MCF 10A (cell line): ENCODE measurements around the gene CCDC154. TPM values are rescaled to one million over a fixed set of nuclear protein-coding genes. Genes with fewer than 3 reads are reported as not detected.

ENCODE experiments used
- BruUV-seq: library from RNA; stranded (reverse); fragments of 400-500 nt; replicated peaks from 2 replicates; lab custom pipeline; 2021; lab: Mats Ljungman, UMichigan
- CTCF ChIA-PET: fragments of 300-600 bp; sonication (Branson Sonifier 250); formaldehyde crosslinking; extraction: SDS; loops from one replicate; lab custom pipeline; 2021; ENCODE audit warnings: antibody characterized with exemption, inconsistent platforms; lab: Yijun Ruan, JAX
- POLR2A ChIA-PET: fragments of 300-600, 350-650 bp; sonication (Branson Sonifier 250); formaldehyde crosslinking; extraction: SDS; loops from one replicate; lab custom pipeline; 2020; ENCODE audit warnings: antibody characterized with exemption, inconsistent platforms; lab: Yijun Ruan, JAX
- DNase-seq: peaks from one replicate; pipeline ENCODE4 v3.0.0-alpha.2; 2018; ENCODE audit not compliant: unreplicated experiment
- H3K27ac Mint-ChIP-seq: one replicate; pipeline ENCODE4 v1.8.0; 2022; ENCODE audit warnings: mild to moderate bottlenecking, low read depth, mixed read lengths; ENCODE audit not compliant: unreplicated experiment
- H3K27me3 Mint-ChIP-seq: one replicate; pipeline ENCODE4 v1.8.0; 2022; ENCODE audit warnings: mixed read lengths; ENCODE audit not compliant: insufficient read depth, unreplicated experiment
- H3K36me3 Mint-ChIP-seq: one replicate; pipeline ENCODE4 v1.8.0; 2022; ENCODE audit warnings: mild to moderate bottlenecking, moderate library complexity, mixed read lengths; ENCODE audit not compliant: insufficient read depth, unreplicated experiment
- H3K4me1 Mint-ChIP-seq: one replicate; pipeline ENCODE4 v1.8.0; 2022; ENCODE audit warnings: mixed read lengths; ENCODE audit not compliant: insufficient read depth, unreplicated experiment
- H3K4me3 Mint-ChIP-seq: one replicate; pipeline ENCODE4 v1.8.0; 2022; ENCODE audit warnings: mild to moderate bottlenecking, moderate library complexity, mixed read lengths; ENCODE audit not compliant: unreplicated experiment
- H3K9me3 Mint-ChIP-seq: one replicate; pipeline ENCODE4 v1.8.0; 2022; ENCODE audit warnings: mixed read lengths; ENCODE audit not compliant: unreplicated experiment
- intact Hi-C: fragments of 100-400 bp; cut with micrococcal nuclease; formaldehyde crosslinking; loops from 2 replicates; pipeline ENCODE4 v1.14.1; 2022
- total RNA-seq: library from RNA; stranded (reverse); gene quantifications from 2 replicates; pipeline ENCODE4 v1.2.3, GENCODE V29; 2022
- TF ChIP-seq, protein P1 (sequence below): fragments of 200-600 bp; IDR thresholded peaks from one replicate; pipeline ENCODE4 v1.8.0; 2022; ENCODE audit warnings: antibody characterized with exemption, mild to moderate bottlenecking; ENCODE audit not compliant: unreplicated experiment

The CCDC154 gene
- total RNA-seq, 1 experiment from 2014 or later, result 0.28 TPM

DNA sequence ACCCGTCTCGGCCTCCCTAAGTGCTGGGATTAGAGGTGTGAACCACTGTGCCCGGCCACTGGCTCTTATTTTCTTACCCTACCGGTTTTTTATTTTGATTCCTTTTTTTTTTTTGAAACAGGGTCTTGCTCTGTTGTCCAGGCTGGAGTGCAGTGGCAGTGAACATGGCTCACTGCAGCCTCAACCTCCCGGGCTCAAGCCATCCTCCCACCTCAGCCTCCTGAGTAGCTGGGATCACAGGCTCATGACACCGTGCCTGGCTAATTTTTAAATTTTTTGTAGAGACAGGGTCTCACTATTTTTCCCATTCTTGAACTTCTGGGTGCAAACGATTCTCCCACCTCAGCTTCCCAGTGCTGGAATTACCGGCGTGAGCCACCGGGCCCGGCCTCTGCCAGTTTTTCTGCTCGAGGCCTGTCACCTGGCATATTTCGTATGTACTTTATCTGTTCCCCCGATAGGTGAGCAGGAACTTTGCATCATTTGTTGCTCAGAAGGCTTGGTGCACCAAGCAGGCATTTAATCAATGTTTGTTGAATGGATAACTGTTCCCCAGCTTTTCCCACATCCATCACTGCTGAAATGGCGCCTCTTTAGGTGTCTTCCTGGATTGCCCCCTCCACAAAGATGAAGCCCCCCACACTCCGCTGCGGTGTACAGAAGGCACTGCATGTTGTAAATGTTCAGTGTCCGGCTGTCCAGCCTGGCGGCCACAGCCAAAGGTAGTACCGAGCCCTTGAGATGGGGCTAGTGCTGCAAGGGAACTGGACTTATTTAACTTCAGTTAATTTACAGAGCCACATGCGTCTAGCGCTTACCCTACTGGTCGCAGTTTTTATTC lies 47.9 kb upstream of the CCDC154 start:
- BruUV-seq, result TSS peak; percentile 93
- no peaks in the 10 kb centered on the region for H3K9me3 Mint-ChIP-seq
- intact Hi-C loops, result no loop called here

DNA sequence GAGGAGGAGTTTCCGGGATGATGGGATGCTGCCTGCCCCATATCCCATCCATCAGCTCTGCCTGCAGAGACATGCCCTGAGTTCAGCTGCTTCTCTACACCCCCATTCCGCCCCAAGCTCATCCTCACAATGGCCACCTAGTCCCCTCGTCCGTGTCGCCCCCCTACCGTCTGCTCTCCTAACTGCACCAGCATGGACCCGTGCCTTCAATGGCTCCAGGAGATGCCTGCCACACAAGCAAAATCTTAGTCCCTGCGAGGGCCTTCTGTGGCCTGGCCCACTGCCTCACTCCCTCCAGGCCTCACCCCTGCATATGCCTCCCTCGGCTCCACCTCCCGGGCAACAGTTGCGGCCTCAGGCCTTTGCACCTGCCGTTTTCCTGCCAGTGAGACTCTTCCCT lies 47.0 kb upstream of the CCDC154 start:
- no peaks in the 10 kb centered on the region for H3K36me3 Mint-ChIP-seq
- H3K27me3 Mint-ChIP-seq, result no peaks in the 10 kb centered on the region
- H3K27ac Mint-ChIP-seq, result no peak overlapping the region
- TF ChIP-seq, protein P1, sequence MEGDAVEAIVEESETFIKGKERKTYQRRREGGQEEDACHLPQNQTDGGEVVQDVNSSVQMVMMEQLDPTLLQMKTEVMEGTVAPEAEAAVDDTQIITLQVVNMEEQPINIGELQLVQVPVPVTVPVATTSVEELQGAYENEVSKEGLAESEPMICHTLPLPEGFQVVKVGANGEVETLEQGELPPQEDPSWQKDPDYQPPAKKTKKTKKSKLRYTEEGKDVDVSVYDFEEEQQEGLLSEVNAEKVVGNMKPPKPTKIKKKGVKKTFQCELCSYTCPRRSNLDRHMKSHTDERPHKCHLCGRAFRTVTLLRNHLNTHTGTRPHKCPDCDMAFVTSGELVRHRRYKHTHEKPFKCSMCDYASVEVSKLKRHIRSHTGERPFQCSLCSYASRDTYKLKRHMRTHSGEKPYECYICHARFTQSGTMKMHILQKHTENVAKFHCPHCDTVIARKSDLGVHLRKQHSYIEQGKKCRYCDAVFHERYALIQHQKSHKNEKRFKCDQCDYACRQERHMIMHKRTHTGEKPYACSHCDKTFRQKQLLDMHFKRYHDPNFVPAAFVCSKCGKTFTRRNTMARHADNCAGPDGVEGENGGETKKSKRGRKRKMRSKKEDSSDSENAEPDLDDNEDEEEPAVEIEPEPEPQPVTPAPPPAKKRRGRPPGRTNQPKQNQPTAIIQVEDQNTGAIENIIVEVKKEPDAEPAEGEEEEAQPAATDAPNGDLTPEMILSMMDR, result no peak
- no peaks in the 10 kb centered on the region for H3K4me1 Mint-ChIP-seq
- POLR2A ChIA-PET, result interaction anchor here (1.5 kb wide), 1 partner anchor 16 kb away, joined by 3 read pairs; no protein-coding TSS in a partner anchor
- intact Hi-C loops, result no loop called here
- BruUV-seq, result no TSS peak
- H3K9me3 Mint-ChIP-seq, result no peaks in the 10 kb centered on the region
- CTCF ChIA-PET, result no interaction called here
- DNase-seq, result no peak
- H3K4me3 Mint-ChIP-seq, result peak overlapping the region; percentile 19

More for the DNA sequence above, 47.9 kb upstream of the CCDC154 start:
- Mint-ChIP-seq H3K27ac (peak overlapping the region; percentile 90), H3K27me3 (no peaks in the 10 kb centered on the region), H3K4me1 (no peaks in the 10 kb centered on the region), H3K4me3 (peak overlapping the region; percentile 78), H3K36me3 (peaks cover 7% of the 10 kb centered on the region)
- TF ChIP-seq, protein P1, result no peak
- no peak for DNase-seq
- POLR2A ChIA-PET, result interaction anchor here (1.0 to 2.2 kb wide), 6 partner anchors 10 to 71 kb away, joined by 3 to 10 read pairs (median 4); partner anchors contain the start of gene UQCC4
- CTCF ChIA-PET, result no interaction called here

DNA sequence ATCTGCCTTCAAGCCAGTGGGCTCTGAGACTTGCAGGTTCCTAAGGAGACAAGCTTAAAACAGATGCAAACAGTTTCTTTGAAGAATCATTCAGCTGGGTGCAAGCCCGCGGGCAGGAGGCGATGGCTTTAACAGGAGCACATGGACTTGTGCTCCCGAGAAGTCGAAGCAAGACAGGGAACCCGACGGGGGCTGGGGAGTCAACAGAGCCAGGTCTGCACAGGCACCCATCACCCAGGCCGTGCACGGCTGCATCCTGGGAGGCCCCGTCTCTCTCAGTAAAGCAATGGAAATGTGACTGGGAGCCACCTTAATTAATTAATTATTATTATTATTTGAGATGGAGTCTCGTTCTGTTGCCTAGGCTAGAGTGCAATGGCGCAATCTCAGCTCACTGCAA lies 44.7 kb upstream of the CCDC154 start:
- Mint-ChIP-seq H3K27ac (no peak overlapping the region), H3K27me3 (no peaks in the 10 kb centered on the region), H3K4me3 (no peak overlapping the region), H3K36me3 (no peaks in the 10 kb centered on the region), H3K9me3 (no peaks in the 10 kb centered on the region), H3K4me1 (no peaks in the 10 kb centered on the region)
- BruUV-seq, result no TSS peak
- intact Hi-C loops, result no loop called here
- ChIA-PET POLR2A (no interaction called here), CTCF (interaction anchor here (0.6 kb wide), 1 partner anchor 20 kb away, joined by 3 read pairs; no protein-coding TSS in a partner anchor)
- TF ChIP-seq, protein P1, result no peak
- DNase-seq, result no peak

DNA sequence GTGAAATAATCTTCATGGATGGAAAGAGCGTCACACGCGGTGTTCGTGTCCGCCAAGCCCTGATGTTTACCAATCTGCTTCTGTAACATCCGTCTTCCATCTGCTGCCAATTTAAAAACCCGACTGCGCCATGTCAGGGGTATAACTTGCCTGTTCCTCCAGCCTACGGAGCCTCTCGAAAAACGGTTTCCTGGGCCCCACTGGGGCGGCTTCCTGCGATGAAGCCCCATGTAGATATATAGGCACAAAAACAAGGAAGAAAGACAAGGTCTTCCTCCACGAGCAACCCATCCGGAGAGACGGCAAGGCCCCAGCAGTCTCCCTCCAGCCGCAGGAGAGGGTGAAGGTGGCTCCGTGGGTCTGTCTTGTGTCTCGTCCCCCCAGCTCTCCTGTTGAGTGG lies 44.3 kb upstream of the CCDC154 start, which contains the start of gene PTX4:
TSS of gene PTX4 (minus strand) at position 326 of the 400 bp plus-strand sequence. CDS start at position 291, 35 bp downstream.
- Mint-ChIP-seq H3K4me3 (no peak within 1 kb of the TSS), H3K36me3 (no peaks in the 10 kb centered on the region), H3K27me3 (no peaks in the 10 kb centered on the region), H3K27ac (no peak within 1 kb of the TSS), H3K4me1 (no peaks in the 10 kb centered on the region), H3K9me3 (no peaks in the 10 kb centered on the region)
- BruUV-seq, result no TSS peak
- POLR2A ChIA-PET, result no interaction called here
- CTCF ChIA-PET, result no interaction called here
- DNase-seq, result no peak
- TF ChIP-seq, protein P1, result no peak
- intact Hi-C loops, result no loop called here
